ENCODE results near the gene SMAD3. TPM values are rescaled to one million over a fixed set of nuclear protein-coding genes. Genes with fewer than 3 reads are reported as not detected.
A peak's percentile ranks its signal among the peaks of the same experiment; 100 is the strongest.

Gene SMAD3
- total RNA-seq, 2 donors from 2014 or later, result 47.9 to 78.5 TPM

GRCh38 chr15:67173786-67174185 lies 108.4 kb downstream of the SMAD3 start:
- peaks cover 12% of the 10 kb centered on the region for H3K36me3 ChIP-seq
- H3K27me3 ChIP-seq (replicated peaks; ENCODE audit: insufficient read depth), result no peaks in the 10 kb centered on the region
- no peaks in the 10 kb centered on the region for H3K9me3 ChIP-seq
- H3K27ac ChIP-seq, result no peak overlapping the region
- no peak for TF ChIP-seq CTCF (IDR thresholded peaks at IDR 0.05)
- ATAC-seq (ENCODE audit: insufficient number of reproducible peaks, low FRiP score, low read depth) (no peak), DNase-seq (ENCODE audit: low spot score) (no peak)
- H3K4me1 ChIP-seq (ENCODE audit: control insufficient read depth in 1 of 2, low read depth in 2 of 2), result peaks cover 20 to 42% of the 10 kb centered on the region in 2 donors
- H3K4me3 ChIP-seq, result no peak overlapping the region

DNA sequence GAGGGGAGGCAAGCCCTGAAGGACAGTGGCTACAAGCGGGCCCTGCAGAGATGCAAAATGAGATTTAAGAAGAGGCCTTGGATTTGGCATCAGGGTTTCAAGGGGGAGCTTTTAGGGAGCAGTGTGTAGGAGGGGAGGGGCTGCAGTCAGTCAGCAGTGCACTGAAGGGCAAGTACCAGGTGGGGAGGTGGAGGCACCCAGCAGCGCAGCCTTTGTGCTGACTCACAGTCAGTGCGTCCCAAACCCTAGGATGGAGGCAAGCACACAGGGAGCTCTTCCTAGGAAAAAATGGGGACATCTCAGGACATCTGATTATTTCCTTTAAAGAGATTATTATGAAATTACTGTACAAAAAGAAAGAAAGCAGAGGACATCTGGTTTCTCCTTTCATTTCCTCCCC lies 109.0 kb downstream of the SMAD3 start:
- H3K27ac ChIP-seq, result no peak overlapping the region
- DNase-seq (ENCODE audit: low spot score) (no peak), ATAC-seq (ENCODE audit: insufficient number of reproducible peaks, low FRiP score, low read depth) (no peak)
- no peaks in the 10 kb centered on the region for H3K27me3 ChIP-seq (replicated peaks; ENCODE audit: insufficient read depth)
- peaks cover 12% of the 10 kb centered on the region for H3K36me3 ChIP-seq
- TF ChIP-seq CTCF (IDR thresholded peaks at IDR 0.05), result no peak
- no peak overlapping the region for H3K4me3 ChIP-seq
- H3K4me1 ChIP-seq (ENCODE audit: control insufficient read depth in 1 of 2, low read depth in 2 of 2), result peaks cover 20 to 44% of the 10 kb centered on the region in 2 donors
- no peaks in the 10 kb centered on the region for H3K9me3 ChIP-seq

- TF ChIP-seq CTCF (IDR thresholded peaks at IDR 0.05), result no peak
- peaks cover 12% of the 10 kb centered on the region for H3K36me3 ChIP-seq
- ATAC-seq (ENCODE audit: insufficient number of reproducible peaks, low FRiP score, low read depth) (no peak), DNase-seq (ENCODE audit: low spot score) (no peak)
- H3K27ac ChIP-seq, result peak overlapping the region in 1 of 2 donors; percentile 19
- no peaks in the 10 kb centered on the region for H3K27me3 ChIP-seq (replicated peaks; ENCODE audit: insufficient read depth)
- no peak overlapping the region for H3K4me3 ChIP-seq
- peaks cover 20 to 44% of the 10 kb centered on the region in 2 donors for H3K4me1 ChIP-seq (ENCODE audit: control insufficient read depth in 1 of 2, low read depth in 2 of 2)
- no peaks in the 10 kb centered on the region for H3K9me3 ChIP-seq
These were observed 109.6 kb downstream of the SMAD3 start for GRCh38 chr15:67174864-67175573.

- peaks cover 20 to 44% of the 10 kb centered on the region in 2 donors for H3K4me1 ChIP-seq (ENCODE audit: control insufficient read depth in 1 of 2, low read depth in 2 of 2)
- H3K36me3 ChIP-seq, result peaks cover 5% of the 10 kb centered on the region
- H3K27me3 ChIP-seq (replicated peaks; ENCODE audit: insufficient read depth), result no peaks in the 10 kb centered on the region
- H3K9me3 ChIP-seq, result no peaks in the 10 kb centered on the region
- DNase-seq (ENCODE audit: low spot score), result no peak
- H3K4me3 ChIP-seq, result no peak overlapping the region
- peak overlapping the region in 1 of 2 donors; percentile 19 for H3K27ac ChIP-seq
- no peak for ATAC-seq (ENCODE audit: insufficient number of reproducible peaks, low FRiP score, low read depth)
- no peak for TF ChIP-seq CTCF (IDR thresholded peaks at IDR 0.05)
These were observed 110.3 kb downstream of the SMAD3 start for GRCh38 chr15:67175643-67176071.

GRCh38 chr15:67176195-67176971 lies 111.0 kb downstream of the SMAD3 start:
- no peaks in the 10 kb centered on the region for H3K27me3 ChIP-seq (replicated peaks; ENCODE audit: insufficient read depth)
- DNase-seq (ENCODE audit: low spot score) (no peak), ATAC-seq (ENCODE audit: insufficient number of reproducible peaks, low FRiP score, low read depth) (no peak)
- H3K27ac ChIP-seq, result no peak overlapping the region
- H3K9me3 ChIP-seq, result no peaks in the 10 kb centered on the region
- H3K36me3 ChIP-seq, result no peaks in the 10 kb centered on the region
- H3K4me1 ChIP-seq (ENCODE audit: control insufficient read depth in 1 of 2, low read depth in 2 of 2), result peaks cover 20 to 44% of the 10 kb centered on the region in 2 donors
- peak overlapping the region; percentile 17 for H3K4me3 ChIP-seq
- no peak for TF ChIP-seq CTCF (IDR thresholded peaks at IDR 0.05)
